Motor neuron (in vitro differentiated cells): ENCODE data around the gene TSPAN12. TPM values are rescaled to one million over a fixed set of nuclear protein-coding genes. Genes with fewer than 3 reads are reported as not detected.

ENCODE experiments used
- ATAC-seq, 8 experiments: fragments of 200-7000 bp; cut with Tn5 transposase; replicated peaks in 6 of 8; 2 replicates each; pipeline ENCODE4 v1.8.0; 2021; ENCODE audit warnings: mild to moderate bottlenecking in 8 of 8, moderate library complexity in 8 of 8
- H3K27ac ChIP-seq, 2 donors: fragments of 250-450 bp; sonication (Bioruptor Pico); 2 replicates each; pipeline ENCODE4 v1.9.0; 2021; ENCODE audit warnings: antibody characterized with exemption in 2 of 2, mild to moderate bottlenecking in 2 of 2, moderate library complexity in 1 of 2
- H3K4me1 ChIP-seq, 2 donors: fragments of 250-450 bp; sonication (Bioruptor Pico); replicated peaks in 1 of 2; 2 replicates each; pipeline ENCODE4 v1.6.1; 2021; ENCODE audit warnings: antibody characterized with exemption in 2 of 2, mild to moderate bottlenecking in 2 of 2, moderate library complexity in 1 of 2
- H3K4me3 ChIP-seq, 5 donors: fragments of 250-450 bp; sonication (Bioruptor Pico); 2 replicates each; pipeline ENCODE4 v1.9.0; 2021; ENCODE audit warnings: antibody characterized with exemption in 5 of 5, mild to moderate bottlenecking in 5 of 5, moderate library complexity in 4 of 5
- WGBS, 10 experiments: fragments of 450-650 bp; shearing (Covaris generic); methylation state at CpG; one replicate each; pipeline ENCODE4 v1.0.0; 2022; 5-methylcytosine and 5-hydroxymethylcytosine counted together
- in situ Hi-C, 9 experiments: fragments of 400-800 bp; cut with MboI; loops; one replicate each; pipeline ENCODE4 v1.15.0; 2021; ENCODE audit warnings: low sequenced_read_pairs in 9 of 9, low pct_unique_long_range_greater_than_20kb in 2 of 9; ENCODE audit not compliant: unreplicated experiment in 9 of 9
- total RNA-seq, 8 experiments: library from RNA; unstranded; fragments of 300-600 nt; gene quantifications; 2 replicates each; pipeline versions ENCODE4 v1.2.3 to v1.2.4, GENCODE V29; 2022

The TSPAN12 gene
- total RNA-seq, 8 experiments from 2014 or later: 1.3 to 13.2 (median 4.9) TPM

DNA sequence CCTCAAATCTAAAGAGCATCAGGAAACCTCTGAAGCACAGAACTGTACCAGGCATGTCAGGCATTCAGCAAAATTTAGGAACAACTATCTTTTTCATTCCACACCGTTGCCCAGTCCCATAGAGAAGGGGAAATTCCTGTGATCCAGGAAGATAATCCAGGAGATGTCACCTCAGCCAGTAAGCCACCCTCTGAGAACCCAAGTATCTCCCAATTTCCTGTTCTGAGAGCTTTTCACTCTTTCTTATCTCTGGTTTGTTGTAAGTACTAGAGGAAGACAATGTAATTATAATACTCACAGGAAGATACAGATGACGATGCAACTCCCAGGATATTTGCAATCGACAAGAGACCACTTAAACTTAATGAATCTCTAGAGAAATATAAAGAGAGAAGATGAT lies 97.1 kb downstream of the TSPAN12 start:
- no peak for ATAC-seq
- Histone ChIP-seq H3K4me3 (no peak overlapping the region), H3K27ac (no peak overlapping the region), H3K4me1 (no peaks in the 10 kb centered on the region)
- in situ Hi-C loops: no loop called here
- WGBS, 10 experiments: 43 to 100% (median 69%) methylated on average over 1 to 3 of the region's 3 CpGs; no CpG with 5 or more reads in 1 of the 10 experiments

DNA sequence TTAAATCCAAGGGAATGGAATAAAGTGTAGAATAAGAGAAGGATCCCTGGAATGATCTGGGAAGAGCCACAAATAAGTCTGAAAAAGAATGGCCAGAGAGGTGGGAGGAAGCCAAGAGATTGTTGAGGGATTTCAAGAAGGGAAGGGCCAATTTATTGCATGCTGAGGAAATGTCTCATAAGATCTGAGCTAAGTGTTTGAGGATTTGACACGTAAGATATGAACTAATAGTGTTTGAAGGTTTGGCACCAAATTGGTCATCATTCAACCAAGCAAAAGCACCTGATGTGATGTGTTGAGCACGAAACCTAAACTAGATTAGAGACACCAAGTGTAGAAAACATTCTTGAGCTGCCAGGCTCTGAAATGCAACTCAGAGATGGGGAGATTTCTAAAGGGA lies 97.9 kb downstream of the TSPAN12 start:
- Histone ChIP-seq H3K4me3 (no peak overlapping the region), H3K4me1 (no peaks in the 10 kb centered on the region), H3K27ac (no peak overlapping the region)
- no peak for ATAC-seq
- 0 to 100% (median 78%) methylated on average over 1 to 2 of the region's 2 CpGs; no CpG with 5 or more reads in 1 of the 10 experiments for WGBS, 10 experiments
- in situ Hi-C loops: no loop called here

DNA sequence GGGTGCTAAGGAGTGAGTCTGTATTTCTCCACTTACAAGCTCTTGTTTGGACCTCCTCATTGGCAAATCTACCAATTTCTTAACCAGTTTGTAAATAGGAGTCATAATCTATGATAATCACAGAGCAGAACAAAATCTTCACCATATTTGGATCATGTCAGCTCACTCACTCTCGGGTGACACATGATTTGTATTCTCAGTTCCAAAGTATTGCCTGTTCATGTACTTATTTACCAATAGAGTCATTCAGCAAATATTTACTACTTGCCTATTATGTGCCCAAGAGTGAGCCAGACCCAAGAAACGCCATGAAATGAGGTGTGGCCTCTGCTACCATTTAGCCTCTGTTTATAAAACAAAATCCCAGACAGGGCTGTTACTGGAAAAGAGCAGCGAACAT lies 114.8 kb downstream of the TSPAN12 start:
- WGBS, 10 experiments: 13 to 100% (median 75%) methylated on average over 1 to 3 of the region's 3 CpGs; no CpG with 5 or more reads in 2 of the 10 experiments
- Histone ChIP-seq H3K4me3 (no peak overlapping the region), H3K27ac (no peak overlapping the region), H3K4me1 (peaks cover 12 to 14% of the 10 kb centered on the region in 2 donors)
- in situ Hi-C loops: no loop called here
- ATAC-seq: peak in 2 of 8 experiments; percentile 16 to 30

DNA sequence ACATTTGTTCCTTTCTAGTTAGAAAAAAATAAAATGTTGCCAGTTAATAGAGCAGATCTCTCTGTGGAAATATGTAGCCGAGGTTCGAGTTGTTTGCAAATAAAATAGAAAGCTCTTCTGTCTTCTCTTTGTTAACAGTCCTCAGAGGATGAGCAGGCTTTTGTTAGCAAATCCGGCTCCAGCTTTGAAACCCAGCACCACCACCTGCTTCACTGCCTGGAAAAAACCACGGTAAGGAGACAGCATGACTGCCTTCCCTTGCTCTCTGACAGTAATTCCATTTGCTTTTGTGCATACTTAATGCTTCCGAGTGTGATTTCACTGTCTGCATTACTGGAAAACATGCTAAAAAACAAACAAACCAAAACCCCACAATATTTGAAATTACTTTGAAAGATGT lies 115.6 kb downstream of the TSPAN12 start:
- 0 to 69% (median 8%) methylated on average over 3 to 5 of the region's 5 CpGs; no CpG with 5 or more reads in 2 of the 10 experiments for WGBS, 10 experiments
- H3K4me3 ChIP-seq: no peak overlapping the region
- peak; percentile 47 to 91 (median 66) for ATAC-seq
- in situ Hi-C loops: no loop called here
- H3K27ac ChIP-seq: peak overlapping the region in 1 of 2 donors; percentile 0
- peaks cover 12 to 14% of the 10 kb centered on the region in 2 donors for H3K4me1 ChIP-seq

DNA sequence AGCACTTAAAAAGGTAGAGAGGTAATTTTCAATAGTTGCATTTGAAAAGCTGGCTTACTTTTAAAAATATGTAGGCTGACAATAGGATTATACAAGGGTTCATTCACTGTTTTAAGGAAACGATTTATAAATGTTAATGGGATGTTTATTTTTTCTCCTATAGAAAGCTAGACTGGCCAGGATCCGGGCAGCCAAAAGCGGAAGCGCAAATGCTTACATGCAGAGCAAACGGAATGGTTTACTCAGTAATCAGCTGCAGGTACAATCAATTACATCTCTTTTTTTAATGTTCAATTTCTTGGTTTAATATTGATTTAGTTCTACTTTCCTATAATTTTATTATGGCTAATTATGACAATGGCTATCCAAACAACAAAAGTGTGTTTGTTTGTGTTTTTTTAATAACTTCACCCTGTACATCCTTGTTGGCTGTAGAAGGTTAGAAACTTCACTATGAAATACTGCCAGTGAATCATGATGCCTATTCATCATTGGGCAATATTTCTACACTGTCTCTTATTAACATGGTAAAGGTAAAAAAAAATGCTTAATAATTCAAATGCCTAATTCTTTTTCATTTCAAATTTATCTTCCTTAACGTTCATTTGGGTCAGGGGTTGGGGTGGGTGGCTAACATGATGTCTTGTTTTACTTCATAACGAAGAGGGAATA lies 116.4 kb downstream of the TSPAN12 start:
- ATAC-seq: peak in 3 of 8 experiments; percentile 34 to 42 (median 36)
- Histone ChIP-seq H3K4me3 (no peak overlapping the region), H3K4me1 (peaks cover 12 to 14% of the 10 kb centered on the region in 2 donors), H3K27ac (no peak overlapping the region)
- in situ Hi-C loops: no loop called here
- 25 to 78% (median 55%) methylated on average over 1 to 7 of the region's 7 CpGs for WGBS, 10 experiments

DNA sequence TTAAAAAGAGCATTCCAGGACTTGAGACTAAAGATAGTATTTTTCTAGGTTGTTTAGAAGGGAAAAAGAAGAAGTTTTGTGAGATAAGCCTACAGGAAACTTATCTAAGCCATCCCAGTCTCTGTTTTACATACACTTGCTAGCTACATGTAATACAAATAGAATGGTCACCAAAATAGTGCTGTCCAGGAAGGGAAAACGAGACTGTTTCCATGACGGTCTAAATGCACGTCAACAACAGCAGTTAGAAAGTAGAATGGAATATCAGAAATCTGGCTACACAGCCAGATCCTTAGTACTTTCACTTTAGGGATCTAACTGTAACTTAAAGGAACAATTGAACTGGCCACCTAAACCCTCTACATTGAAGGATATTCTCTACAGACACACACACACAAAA lies 117.6 kb downstream of the TSPAN12 start:
- H3K4me3 ChIP-seq: no peak overlapping the region
- peaks cover 12 to 14% of the 10 kb centered on the region in 2 donors for H3K4me1 ChIP-seq
- no peak overlapping the region for H3K27ac ChIP-seq
- 0 to 100% (median 74%) methylated on average over 1 to 3 of the region's 3 CpGs; no CpG with 5 or more reads in 1 of the 10 experiments for WGBS, 10 experiments
- in situ Hi-C loops: no loop called here
- ATAC-seq: peak in 2 of 8 experiments; percentile 44 to 47

DNA sequence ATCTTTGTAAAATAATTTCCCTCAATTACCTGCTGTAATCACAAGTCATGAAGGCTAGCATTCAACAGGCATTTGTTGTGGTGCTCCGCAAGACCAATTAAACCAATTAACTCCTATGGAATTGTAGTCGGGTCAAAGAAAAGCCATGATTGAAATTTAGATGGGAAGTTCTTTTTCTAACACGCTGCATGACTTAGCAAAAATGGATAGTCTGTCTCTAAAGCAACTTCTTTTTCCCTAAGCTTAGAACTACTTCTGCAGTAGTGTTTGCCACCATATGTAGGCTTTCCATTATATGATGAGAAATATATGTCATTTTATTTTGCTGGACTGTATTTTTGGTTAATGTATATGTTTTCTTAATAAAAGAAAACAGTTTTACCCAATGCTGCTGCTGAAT lies 119.1 kb downstream of the TSPAN12 start:
- ATAC-seq: no peak
- WGBS, 10 experiments: 44 to 86% (median 61%) methylated on average over 1 to 3 of the region's 3 CpGs; no CpG with 5 or more reads in 1 of the 10 experiments
- peaks cover 12 to 14% of the 10 kb centered on the region in 2 donors for H3K4me1 ChIP-seq
- no peak overlapping the region for H3K27ac ChIP-seq
- in situ Hi-C loops: no loop called here
- no peak overlapping the region for H3K4me3 ChIP-seq

Other genes with a start within 250 kb of the TSPAN12 start
- gene ING3, start 92.6 kb upstream of the TSPAN12 start, total RNA-seq: 10 to 100 TPM in 5 of 8 experiments, 1 to 10 TPM in 3; 9.2 to 30.6 (median 15.8) TPM
- gene CPED1, start 130.6 kb upstream of the TSPAN12 start, total RNA-seq: 10 to 100 TPM in 1 of 8 experiments, 1 to 10 TPM in 1, under 1 TPM in 5, not detected in 1; 0.05 to 21.8 (median 0.47) TPM